GM21825 (cell line): ENCODE results near the gene TTC28.

Experiments
- ATAC-seq: cut with Tn5 transposase; IDR thresholded peaks from one replicate; pipeline ENCODE4 v1.9.1; 2021; ENCODE audit warnings: mild to moderate bottlenecking, moderate library complexity; ENCODE audit not compliant: unreplicated experiment

TTC28 gene

GRCh38 chr22:28031383-28031922 is 648.2 kb downstream of the TTC28 start:
- no peak for ATAC-seq

- ATAC-seq = no peak
Measured at GRCh38 chr22:28030473-28030872, 649.2 kb downstream of the TTC28 start.

GRCh38 chr22:28029956-28030355 is 649.7 kb downstream of the TTC28 start:
- no peak for ATAC-seq

- ATAC-seq = no peak
Measured at GRCh38 chr22:28029201-28029948, 650.3 kb downstream of the TTC28 start.

- ATAC-seq = no peak
Measured at GRCh38 chr22:28027453-28028448, 651.9 kb downstream of the TTC28 start.

GRCh38 chr22:28025866-28026575 is 653.6 kb downstream of the TTC28 start:
- ATAC-seq = no peak

GRCh38 chr22:28025333-28025732 is 654.3 kb downstream of the TTC28 start:
- ATAC-seq = no peak

- ATAC-seq = no peak
Measured at GRCh38 chr22:28024422-28024888, 655.2 kb downstream of the TTC28 start.

- no peak for ATAC-seq
Measured at GRCh38 chr22:28023774-28024173, 655.9 kb downstream of the TTC28 start.

- no peak for ATAC-seq
Measured at GRCh38 chr22:28023036-28023435, 656.6 kb downstream of the TTC28 start.

GRCh38 chr22:28021998-28022660 is 657.5 kb downstream of the TTC28 start:
- no peak for ATAC-seq

GRCh38 chr22:28021116-28021997 is 658.3 kb downstream of the TTC28 start:
- no peak for ATAC-seq

GRCh38 chr22:28019881-28020861 is 659.5 kb downstream of the TTC28 start:
- no peak for ATAC-seq

GRCh38 chr22:28019360-28019759 is 660.3 kb downstream of the TTC28 start:
- no peak for ATAC-seq

GRCh38 chr22:28018461-28018927 is 661.1 kb downstream of the TTC28 start:
- ATAC-seq = no peak

- no peak for ATAC-seq
Measured at GRCh38 chr22:28017859-28018258, 661.8 kb downstream of the TTC28 start.

- ATAC-seq = no peak
Measured at GRCh38 chr22:28017558-28017820, 662.2 kb downstream of the TTC28 start.
